HepG2 (cell line): ENCODE data around the gene CARD19. TPM values are rescaled to one million over a fixed set of nuclear protein-coding genes. Genes with fewer than 3 reads are reported as not detected.
A peak's percentile ranks its signal among the peaks of the same experiment; 100 is the strongest.

Experiments used
- BHLHE40 ChIP-seq: IDR thresholded peaks from 2 replicates; pipeline ENCODE4 v1.6.1; 2011; ENCODE audit warnings: low read length, improper control_type of control experiment
- HMG20B ChIP-seq: conservative IDR thresholded peaks from 2 replicates; pipeline ENCODE4 v1.6.1; 2016; ENCODE audit warnings: missing genetic modification reagents, missing compliant biosample characterization
- HNRNPL ChIP-seq: fragments of 200-400 bp; formaldehyde crosslinking; IDR thresholded peaks from 2 replicates; pipeline ENCODE4 v1.6.1; 2017; ENCODE audit warnings: mild to moderate bottlenecking, low read depth, low read length
- IRF2 ChIP-seq: IDR thresholded peaks from 2 replicates; pipeline ENCODE4 v1.6.1; 2018; ENCODE audit warnings: missing genetic modification reagents, missing compliant biosample characterization
- MAZ ChIP-seq, 2 experiments: sonication (generic) in 1 of 2; formaldehyde crosslinking in 1 of 2; IDR thresholded peaks; 2 replicates each; pipeline versions ENCODE4 v1.5.0 to v1.6.1; 2012 to 2020; ENCODE audit warnings: low read depth in 2 of 2, mild to moderate bottlenecking in 2 of 2, borderline replicate concordance in 1 of 2, improper control_type of control experiment in 1 of 2, low read length in 1 of 2, missing genetic modification reagents in 1 of 2, moderate library complexity in 1 of 2
- MEIS2 ChIP-seq: sonication (generic); formaldehyde crosslinking; IDR thresholded peaks from 2 replicates; pipeline ENCODE4 v1.9.0; 2021; ENCODE audit warnings: mild to moderate bottlenecking, missing genetic modification reagents
- MIER3 ChIP-seq: IDR thresholded peaks from 2 replicates; pipeline ENCODE4 v1.6.1; 2016; ENCODE audit warnings: missing compliant biosample characterization, borderline replicate concordance
- NFIB ChIP-seq: sonication (generic); formaldehyde crosslinking; IDR thresholded peaks from 2 replicates; pipeline ENCODE4 v1.9.0; 2021; ENCODE audit warnings: missing genetic modification reagents, mild to moderate bottlenecking, borderline replicate concordance
- NRL ChIP-seq: sonication (generic); formaldehyde crosslinking; IDR thresholded peaks from 2 replicates; pipeline ENCODE4 v1.5.0; 2020; ENCODE audit warnings: missing genetic modification reagents, mild to moderate bottlenecking, moderate library complexity, borderline replicate concordance
- PAWR ChIP-seq: sonication (generic); formaldehyde crosslinking; IDR thresholded peaks from 2 replicates; pipeline ENCODE4 v1.4.0; 2020; ENCODE audit warnings: missing genetic modification reagents, mild to moderate bottlenecking, borderline replicate concordance
- RBM39 ChIP-seq: fragments of 200-400 bp; formaldehyde crosslinking; IDR thresholded peaks from one replicate; pipeline ENCODE4 v1.6.1; 2018; ENCODE audit warnings: antibody characterized with exemption, mild to moderate bottlenecking, low read depth, low read length; ENCODE audit not compliant: poor library complexity, severe bottlenecking
- RXRA ChIP-seq: sonication (generic); formaldehyde crosslinking; IDR thresholded peaks from 2 replicates; pipeline ENCODE4 v1.5.1; 2020; ENCODE audit warnings: missing genetic modification reagents
- TFDP1 ChIP-seq: IDR thresholded peaks from 2 replicates; pipeline ENCODE4 v1.6.1; 2016; ENCODE audit warnings: missing compliant biosample characterization, missing genetic modification reagents, borderline replicate concordance
- ZBTB25 ChIP-seq: IDR thresholded peaks from 2 replicates; pipeline ENCODE4 v1.6.1; 2018; ENCODE audit warnings: missing genetic modification reagents
- ZFP1 ChIP-seq: IDR thresholded peaks from 2 replicates; pipeline ENCODE4 v1.6.1; 2016
- ZNF331 ChIP-seq: sonication (generic); formaldehyde crosslinking; IDR thresholded peaks from 2 replicates; pipeline ENCODE4 v1.4.0; 2020; ENCODE audit warnings: missing genetic modification reagents
- ZNF546 ChIP-seq: sonication (generic); formaldehyde crosslinking; conservative IDR thresholded peaks from 2 replicates; pipeline ENCODE4 v1.8.1; 2023; ENCODE audit warnings: mild to moderate bottlenecking, missing genetic modification reagents
- polyA plus RNA-seq, 8 experiments: library from polyadenylated mRNA; depleted of rRNA in 3 of 8; stranded (reverse) in 7 of 8; unstranded in 1 of 8; fragments of >200 nt; fragmentation: Illumina TruSeq in 4 of 8; extraction: Trizol in 4 of 8; gene quantifications; 2 replicates each; pipeline versions ENCODE4 v1.2.1 to v1.2.3, GENCODE V29; 2011 to 2016; ENCODE audit warnings: low read depth in 4 of 8, missing spikeins in 1 of 8, mixed read lengths in 1 of 8; ENCODE audit not compliant: insufficient read depth in 1 of 8
- total RNA-seq, 5 experiments: library from RNA; depleted of rRNA; stranded (reverse); fragments of >200 nt; fragmentation: Illumina TruSeq; extraction: Trizol; gene quantifications; 2 replicates each; pipeline ENCODE4 v1.2.3, GENCODE V29; 2016; ENCODE audit warnings: low read depth in 1 of 5
- TF ChIP-seq, protein P1 (sequence below): sonication (generic); formaldehyde crosslinking; IDR thresholded peaks from 2 replicates; pipeline ENCODE4 v1.4.0; 2020; ENCODE audit warnings: missing genetic modification reagents
- TF ChIP-seq, protein P2 (sequence below): sonication (generic); formaldehyde crosslinking; IDR thresholded peaks from 2 replicates; pipeline ENCODE4 v1.5.0; 2020; ENCODE audit warnings: missing genetic modification reagents
- TF ChIP-seq, protein P3 (sequence below): sonication (generic); formaldehyde crosslinking; IDR thresholded peaks from 2 replicates; pipeline ENCODE4 v1.8.1; 2022; ENCODE audit warnings: low read depth, mild to moderate bottlenecking, missing genetic modification reagents

The CARD19 gene
- total and polyA plus RNA-seq, 2 of the 13 experiments (the other 11 are each of a cell fraction or from before 2014, with no cell fraction given) = 18.4 to 47.2 TPM

DNA sequence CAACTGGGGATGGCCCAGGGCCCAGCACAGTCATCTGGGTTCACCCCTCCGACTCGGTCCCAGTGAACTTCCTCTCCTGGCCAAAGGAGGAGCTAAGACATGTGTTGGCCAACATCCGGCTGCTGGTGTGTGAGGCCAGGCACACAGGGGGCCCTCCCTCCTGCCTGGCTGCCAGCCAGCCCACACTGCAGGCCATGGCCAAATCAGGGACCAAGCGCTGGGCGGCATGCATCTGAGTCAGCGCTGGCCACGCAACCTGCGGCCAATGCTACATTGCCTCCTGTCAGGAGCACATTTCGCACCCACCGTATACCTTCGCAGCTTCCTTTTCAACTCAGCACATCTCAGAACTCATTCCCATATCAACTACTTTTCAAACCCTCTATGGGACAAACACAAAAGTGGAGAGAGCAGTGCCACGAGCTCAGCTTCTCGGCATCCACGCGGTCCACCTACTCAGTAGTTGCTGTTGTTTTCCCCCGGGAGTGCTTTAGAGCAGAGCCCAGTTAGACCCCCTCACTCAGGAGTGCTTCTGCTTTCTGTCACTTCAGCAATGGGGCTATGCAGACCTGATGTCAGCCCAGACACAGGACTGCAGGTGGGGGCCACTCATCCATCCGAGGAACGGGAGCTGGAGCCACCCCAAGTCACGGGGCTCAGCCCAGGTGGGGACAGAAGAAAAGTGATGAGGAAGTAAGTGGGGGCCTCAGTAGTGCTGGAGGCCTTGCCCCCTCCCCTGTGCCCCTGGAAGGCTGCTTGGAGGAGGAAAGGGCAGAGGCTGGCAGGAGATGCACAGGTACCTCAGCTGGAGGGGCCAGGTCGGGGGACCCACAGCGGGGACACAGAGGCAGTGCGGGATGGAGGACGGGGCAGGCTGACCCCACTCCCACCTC is 24.2 kb downstream of the CARD19 start (continued):
- TF ChIP-seq, protein P1, sequence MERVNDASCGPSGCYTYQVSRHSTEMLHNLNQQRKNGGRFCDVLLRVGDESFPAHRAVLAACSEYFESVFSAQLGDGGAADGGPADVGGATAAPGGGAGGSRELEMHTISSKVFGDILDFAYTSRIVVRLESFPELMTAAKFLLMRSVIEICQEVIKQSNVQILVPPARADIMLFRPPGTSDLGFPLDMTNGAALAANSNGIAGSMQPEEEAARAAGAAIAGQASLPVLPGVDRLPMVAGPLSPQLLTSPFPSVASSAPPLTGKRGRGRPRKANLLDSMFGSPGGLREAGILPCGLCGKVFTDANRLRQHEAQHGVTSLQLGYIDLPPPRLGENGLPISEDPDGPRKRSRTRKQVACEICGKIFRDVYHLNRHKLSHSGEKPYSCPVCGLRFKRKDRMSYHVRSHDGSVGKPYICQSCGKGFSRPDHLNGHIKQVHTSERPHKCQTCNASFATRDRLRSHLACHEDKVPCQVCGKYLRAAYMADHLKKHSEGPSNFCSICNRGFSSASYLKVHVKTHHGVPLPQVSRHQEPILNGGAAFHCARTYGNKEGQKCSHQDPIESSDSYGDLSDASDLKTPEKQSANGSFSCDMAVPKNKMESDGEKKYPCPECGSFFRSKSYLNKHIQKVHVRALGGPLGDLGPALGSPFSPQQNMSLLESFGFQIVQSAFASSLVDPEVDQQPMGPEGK (CRISPR knock-in tag) = peak; percentile 93
- TF ChIP-seq HMG20B (CRISPR knock-in tag) (peak; percentile 73), NRL (CRISPR knock-in tag) (peak; percentile 92), MIER3 (CRISPR knock-in tag) (peak; percentile 87; the same call in 1 of the 2 replicates), ZBTB25 (peak; percentile 77; the same call in 1 of the 2 replicates), TFDP1 (CRISPR knock-in tag) (peak; percentile 85), RXRA (CRISPR knock-in tag) (peak; percentile 89), ZNF331 (CRISPR knock-in tag) (peak; percentile 93), IRF2 (CRISPR knock-in tag) (peak; percentile 84), NFIB (CRISPR knock-in tag) (0 out of 2 replicates have a peak, but pooled peaks have one; percentile 84), MAZ (IDR thresholded peaks at IDR 0.05; ENCODE audit: borderline replicate concordance, low read depth, low read length) (peak; percentile 48; the same call in 1 of the 2 replicates), MAZ (CRISPR knock-in tag; IDR thresholded peaks at IDR 0.05; ENCODE audit: low read depth) (peak; percentile 98), HNRNPL (0 out of 2 replicates have a peak, but pooled peaks have one; percentile 71), ZFP1 (peak; percentile 85; the same call in 1 of the 2 replicates), MEIS2 (peak; percentile 66; the same call in 1 of the 2 replicates), BHLHE40 (peak; percentile 65), RBM39 (peak; percentile 56), ZNF546 (CRISPR knock-in tag) (peak; percentile 68; the same call in 1 of the 2 replicates), PAWR (CRISPR knock-in tag) (no peak)
- TF ChIP-seq, protein P2, sequence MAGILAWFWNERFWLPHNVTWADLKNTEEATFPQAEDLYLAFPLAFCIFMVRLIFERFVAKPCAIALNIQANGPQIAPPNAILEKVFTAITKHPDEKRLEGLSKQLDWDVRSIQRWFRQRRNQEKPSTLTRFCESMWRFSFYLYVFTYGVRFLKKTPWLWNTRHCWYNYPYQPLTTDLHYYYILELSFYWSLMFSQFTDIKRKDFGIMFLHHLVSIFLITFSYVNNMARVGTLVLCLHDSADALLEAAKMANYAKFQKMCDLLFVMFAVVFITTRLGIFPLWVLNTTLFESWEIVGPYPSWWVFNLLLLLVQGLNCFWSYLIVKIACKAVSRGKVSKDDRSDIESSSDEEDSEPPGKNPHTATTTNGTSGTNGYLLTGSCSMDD (CRISPR knock-in tag) = no peak
- TF ChIP-seq, protein P3, sequence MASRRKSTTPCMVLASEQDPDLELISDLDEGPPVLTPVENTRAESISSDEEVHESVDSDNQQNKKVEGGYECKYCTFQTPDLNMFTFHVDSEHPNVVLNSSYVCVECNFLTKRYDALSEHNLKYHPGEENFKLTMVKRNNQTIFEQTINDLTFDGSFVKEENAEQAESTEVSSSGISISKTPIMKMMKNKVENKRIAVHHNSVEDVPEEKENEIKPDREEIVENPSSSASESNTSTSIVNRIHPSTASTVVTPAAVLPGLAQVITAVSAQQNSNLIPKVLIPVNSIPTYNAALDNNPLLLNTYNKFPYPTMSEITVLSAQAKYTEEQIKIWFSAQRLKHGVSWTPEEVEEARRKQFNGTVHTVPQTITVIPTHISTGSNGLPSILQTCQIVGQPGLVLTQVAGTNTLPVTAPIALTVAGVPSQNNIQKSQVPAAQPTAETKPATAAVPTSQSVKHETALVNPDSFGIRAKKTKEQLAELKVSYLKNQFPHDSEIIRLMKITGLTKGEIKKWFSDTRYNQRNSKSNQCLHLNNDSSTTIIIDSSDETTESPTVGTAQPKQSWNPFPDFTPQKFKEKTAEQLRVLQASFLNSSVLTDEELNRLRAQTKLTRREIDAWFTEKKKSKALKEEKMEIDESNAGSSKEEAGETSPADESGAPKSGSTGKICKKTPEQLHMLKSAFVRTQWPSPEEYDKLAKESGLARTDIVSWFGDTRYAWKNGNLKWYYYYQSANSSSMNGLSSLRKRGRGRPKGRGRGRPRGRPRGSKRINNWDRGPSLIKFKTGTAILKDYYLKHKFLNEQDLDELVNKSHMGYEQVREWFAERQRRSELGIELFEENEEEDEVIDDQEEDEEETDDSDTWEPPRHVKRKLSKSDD (CRISPR knock-in tag) = peak; percentile 75
